HG03565 (cell line): ENCODE data around the gene BICDL1.
"Not testable (repeated sequence)": the region's sequence is repeated elsewhere in the genome, so short reads cannot be mapped to it uniquely, and the experiment has no call there.

Source experiments
- ATAC-seq: cut with Tn5 transposase; IDR thresholded peaks from one replicate; pipeline ENCODE4 v1.9.1; 2021; ENCODE audit warnings: mild to moderate bottlenecking, moderate library complexity; ENCODE audit not compliant: unreplicated experiment

The BICDL1 gene, protein sequence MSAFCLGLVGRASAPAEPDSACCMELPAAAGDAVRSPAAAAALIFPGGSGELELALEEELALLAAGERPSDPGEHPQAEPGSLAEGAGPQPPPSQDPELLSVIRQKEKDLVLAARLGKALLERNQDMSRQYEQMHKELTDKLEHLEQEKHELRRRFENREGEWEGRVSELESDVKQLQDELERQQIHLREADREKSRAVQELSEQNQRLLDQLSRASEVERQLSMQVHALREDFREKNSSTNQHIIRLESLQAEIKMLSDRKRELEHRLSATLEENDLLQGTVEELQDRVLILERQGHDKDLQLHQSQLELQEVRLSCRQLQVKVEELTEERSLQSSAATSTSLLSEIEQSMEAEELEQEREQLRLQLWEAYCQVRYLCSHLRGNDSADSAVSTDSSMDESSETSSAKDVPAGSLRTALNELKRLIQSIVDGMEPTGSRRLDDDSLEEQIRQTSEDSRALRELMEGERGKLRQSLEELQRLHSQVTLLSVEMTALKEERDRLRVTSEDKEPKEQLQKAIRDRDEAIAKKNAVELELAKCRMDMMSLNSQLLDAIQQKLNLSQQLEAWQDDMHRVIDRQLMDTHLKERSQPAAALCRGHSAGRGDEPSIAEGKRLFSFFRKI

DNA sequence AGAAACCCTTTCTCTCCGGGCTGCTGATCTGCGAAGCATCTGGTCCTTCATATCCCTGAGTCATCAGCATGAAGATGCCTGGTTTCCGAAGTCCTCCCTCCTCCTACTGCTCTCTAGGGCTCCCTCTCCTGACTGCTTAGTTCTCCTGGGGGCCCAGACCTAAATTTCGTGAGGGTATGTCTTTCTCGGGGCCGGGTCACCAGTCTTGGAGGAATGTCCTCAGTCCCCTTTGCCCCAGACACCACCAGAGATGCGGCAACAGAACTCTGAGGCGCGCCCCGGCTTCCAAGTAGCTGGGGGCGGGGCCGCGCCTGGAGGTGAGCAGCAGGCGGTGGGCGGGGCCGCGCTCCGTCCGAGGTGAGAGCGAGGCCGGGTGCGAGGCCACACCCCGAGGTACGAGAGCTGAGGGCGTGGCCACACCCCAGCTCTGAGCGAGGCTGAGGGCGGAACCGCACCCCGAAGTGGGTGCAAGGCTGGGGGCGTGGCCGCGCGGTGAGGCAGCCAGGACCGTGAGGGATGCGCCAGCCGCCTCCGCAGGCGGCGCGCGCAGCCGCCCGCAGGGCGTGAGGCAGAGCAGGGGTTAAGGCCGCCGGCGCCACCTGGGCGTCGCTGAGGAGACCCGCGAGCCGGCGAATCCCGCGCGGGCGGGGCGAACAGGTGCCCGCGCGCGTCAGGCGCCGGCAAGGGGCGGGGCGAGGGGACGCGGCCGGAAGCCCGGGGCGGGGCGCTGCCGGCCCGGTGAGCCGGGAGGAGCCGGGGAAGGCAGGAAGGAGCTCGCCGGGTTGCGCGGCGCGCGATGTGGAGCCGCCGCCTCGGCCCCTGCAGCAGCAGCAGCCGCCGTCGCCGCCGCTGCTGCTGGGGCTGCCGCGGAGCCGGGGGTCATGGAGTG, at the start of gene BICDL1:
TSS of gene BICDL1 (plus strand) at position 765 of the 889 bp plus-strand sequence. CDS start 633 bp downstream, outside the sequence.
- ATAC-seq = peak; percentile 79

DNA sequence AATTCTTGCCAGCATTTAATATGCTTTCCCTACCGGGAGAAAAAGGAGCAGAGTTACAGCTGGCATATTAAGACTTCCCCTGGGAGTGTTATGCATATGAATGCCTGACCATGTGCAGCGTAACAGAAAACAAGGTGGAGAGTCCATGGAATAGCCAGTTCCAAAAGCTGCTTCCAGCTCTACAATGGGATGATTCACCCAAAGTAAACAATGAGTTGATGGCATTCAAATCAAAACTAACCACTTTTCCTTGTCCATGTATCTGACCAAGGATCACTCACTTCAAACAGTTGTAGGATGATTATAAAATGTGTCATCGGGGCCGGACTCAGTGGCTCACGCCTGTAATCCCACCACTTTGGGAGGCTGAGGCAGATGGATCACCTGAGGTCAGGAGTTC, 48.1 kb upstream of the BICDL1 start:
- ATAC-seq = no peak

DNA sequence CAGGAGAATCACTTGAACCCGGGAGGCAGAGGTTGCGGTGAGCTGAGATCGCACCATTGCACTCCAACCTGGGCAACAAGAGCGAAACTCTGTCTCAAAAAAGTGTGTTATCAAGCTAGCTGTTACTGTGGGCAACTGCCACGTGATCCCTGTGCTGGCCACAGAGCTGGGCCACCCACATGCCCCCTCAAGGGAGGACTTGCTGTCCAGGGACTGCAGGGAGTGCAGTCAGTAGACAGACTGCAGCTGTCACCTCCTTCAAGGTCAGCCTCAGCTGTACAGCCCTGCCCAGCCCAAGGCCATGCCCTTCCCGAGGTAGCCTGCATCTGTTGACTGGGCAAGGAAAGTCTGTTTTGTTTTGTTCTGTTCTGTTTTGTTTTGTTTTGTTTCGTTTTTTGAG, 46.6 kb upstream of the BICDL1 start:
- no peak for ATAC-seq

DNA sequence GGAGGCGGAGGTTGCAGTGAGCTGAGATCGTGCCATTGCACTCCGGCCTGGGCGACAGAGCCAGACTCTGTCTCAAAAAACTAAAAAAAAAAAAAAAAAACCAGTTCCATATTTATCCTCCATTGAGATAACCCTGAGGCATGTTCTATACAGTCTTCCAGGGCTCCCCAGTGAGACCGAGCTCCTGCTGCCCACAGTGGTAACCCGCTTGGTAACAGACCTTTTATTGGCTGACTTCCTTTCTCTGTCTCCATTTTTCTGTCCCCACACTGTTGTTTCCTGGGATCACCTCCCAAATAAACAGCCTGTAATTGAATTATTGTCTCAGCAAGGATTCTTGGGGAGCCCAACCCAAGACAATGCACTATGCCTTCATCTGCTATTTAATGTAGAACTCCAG, 42.8 kb upstream of the BICDL1 start:
- no peak for ATAC-seq

DNA sequence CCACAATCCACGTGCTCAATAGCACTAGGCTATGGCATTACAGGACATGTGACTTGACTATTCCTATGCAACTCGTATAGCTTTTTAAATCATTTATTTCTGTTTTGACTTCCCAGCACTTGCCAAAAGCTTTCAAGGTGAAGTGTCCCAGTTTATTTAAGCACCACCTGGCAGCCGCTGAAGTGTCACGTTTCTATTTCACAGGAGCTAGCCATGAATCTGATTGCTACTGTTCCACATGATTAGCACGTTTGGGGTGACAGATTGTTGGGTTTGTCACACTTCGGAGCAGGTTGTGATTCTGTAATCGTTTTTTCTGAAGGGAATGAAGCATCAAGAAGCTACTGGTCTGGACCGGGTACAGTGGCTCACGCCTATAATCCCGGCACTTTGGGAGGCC, 39.9 kb upstream of the BICDL1 start:
- no peak for ATAC-seq

DNA sequence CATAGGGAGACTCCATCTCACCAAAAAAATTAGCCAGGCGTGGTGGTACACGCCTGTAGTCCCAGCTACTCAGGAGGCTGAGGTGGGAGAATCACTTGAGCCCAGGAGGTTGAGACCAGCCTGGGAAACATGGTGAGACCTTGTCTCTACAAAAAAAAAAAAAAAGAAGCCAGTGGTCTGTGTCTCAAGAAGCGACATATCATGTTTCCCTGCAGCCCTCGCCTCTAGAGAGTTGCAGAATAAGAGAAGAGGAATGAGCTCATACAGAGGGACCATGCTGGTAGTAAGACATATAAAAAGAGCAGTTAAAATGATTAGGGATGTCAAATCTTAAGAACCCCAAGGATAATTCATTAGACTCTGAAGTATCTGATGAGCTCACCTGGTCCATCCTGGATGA, 39.4 kb upstream of the BICDL1 start:
- no peak for ATAC-seq

DNA sequence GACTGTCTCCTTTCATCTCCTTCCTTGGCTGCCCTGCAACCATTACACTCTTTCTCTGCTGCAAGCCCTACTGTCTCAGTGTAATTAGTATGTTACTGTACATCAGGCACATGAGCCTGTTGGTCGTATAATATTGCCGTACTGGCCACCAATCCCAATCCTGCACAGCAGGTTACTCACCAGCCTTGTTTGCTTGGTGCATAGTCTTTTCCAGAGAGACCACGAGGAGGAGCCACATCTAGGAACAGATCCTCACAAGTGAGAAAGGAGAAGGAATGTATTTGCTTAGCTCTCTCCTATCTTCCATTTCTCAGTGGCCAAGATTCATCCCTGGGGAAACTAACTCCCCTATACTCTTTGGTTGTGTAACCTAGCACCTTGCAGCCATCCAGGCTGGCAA, 33.0 kb upstream of the BICDL1 start:
- ATAC-seq = no peak

DNA sequence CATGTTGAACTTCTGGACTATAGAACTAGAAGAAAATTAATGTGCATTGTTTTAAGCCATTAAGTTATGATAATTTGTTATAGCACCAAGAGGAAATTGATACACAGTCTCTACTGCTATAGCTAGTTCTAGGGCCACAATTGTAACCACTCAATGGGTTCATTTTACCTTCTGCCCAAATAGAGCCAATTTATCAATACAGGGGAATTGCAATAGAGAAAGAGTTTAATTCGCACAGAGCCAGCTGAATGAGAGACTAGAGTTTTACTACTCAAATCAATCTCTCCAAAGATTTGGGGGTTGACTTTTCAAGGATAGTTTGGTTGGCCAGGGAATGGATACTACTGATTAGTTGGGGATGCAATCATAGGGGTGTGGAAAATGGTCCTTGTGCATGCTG, 31.9 kb upstream of the BICDL1 start:
- no peak for ATAC-seq

DNA sequence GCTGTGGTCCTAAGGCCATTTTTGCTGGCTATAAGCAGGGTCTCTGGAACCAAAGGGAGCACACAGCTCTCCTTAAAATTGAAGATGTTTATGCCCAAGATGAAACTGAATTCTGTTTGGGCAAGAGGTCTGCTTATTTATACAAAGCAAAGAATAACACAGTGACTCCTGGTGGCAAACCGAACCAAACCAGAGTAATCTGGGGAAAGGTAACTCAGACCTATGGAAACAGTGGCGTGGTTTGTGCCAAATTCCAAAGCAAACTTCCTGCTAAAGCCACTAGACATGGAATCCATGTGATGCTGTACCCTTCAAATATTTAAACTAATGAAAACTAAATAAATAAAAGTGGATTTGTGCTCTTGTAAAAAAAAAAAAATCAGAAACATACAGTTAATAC, 29.6 kb upstream of the BICDL1 start:
- no peak for ATAC-seq

DNA sequence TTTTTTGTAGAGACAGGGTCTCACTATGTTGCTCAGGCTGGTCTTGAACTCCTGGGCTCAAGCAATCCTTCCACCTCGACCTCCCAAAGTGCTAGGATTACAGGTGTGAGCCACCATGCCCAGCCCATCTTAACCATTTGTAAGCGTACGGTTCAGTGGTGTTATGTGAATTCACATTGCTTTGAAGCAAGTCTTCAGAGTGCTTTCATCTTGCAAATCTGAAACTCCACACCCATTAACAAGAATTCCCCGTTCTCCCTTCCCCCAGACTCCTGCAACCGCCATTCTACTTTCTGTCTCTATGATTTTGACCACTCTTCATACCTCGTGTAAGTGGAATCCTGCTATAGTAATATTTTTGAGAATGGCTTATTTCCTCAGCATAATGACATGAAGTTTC, 24.9 kb upstream of the BICDL1 start:
- no peak for ATAC-seq

DNA sequence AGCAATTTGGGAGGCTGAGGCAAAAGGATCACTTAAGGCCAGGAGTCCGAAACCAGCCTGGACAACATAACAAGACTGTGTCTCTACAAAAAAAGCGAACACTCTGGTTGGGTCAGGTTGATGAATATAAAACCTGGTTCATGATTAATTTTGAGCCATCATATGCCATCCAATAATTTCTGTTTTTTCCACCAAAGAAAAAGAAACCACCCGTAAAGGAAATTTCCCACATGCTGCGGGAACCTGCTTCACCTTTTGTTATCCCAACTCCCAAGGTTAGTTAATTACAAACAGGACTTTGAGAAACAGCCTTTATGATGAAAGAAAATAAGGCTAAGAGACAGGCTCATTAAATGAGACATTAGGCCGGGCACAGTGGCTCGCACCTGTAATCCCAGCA, 24.1 kb upstream of the BICDL1 start:
- no peak for ATAC-seq

DNA sequence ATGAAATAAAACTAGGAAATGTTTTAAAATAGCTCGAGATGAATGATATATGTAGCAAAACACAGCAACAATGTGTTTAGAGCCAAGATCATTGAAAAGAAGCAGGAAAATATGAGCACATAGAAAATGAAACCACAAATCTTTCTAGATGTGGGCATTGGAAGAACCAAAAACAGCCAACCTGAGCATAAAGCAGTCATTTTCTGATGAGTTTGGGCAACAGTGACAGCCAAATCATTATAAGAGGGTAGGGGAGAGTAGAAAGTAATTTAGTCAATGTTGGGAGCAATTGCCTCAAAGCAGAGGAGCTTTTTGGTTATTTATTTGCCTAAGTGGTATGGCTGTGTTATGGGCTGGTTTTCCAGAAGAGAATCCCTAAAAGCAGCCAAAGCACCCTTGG, 8.8 kb upstream of the BICDL1 start:
- no peak for ATAC-seq

DNA sequence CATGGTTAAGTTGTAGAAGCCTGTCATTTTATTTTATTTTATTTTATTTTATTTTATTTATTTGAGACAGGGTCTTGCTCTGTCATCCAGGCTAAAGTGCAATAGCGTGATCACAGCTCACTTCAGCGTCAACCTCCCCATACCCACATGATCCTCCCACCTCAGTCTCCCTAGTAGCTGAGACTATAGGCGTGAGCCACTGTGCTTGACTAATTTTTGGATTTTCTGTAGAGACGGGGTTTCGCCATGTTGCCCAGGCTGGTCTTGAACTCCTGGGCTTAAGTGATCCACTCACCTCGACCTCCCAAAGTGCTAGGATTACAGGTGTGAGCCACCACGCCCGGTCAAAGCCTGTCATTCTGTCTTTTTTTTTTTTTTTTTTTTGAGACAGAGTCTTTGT, 8.3 kb upstream of the BICDL1 start:
- ATAC-seq = not testable (repeated sequence)

DNA sequence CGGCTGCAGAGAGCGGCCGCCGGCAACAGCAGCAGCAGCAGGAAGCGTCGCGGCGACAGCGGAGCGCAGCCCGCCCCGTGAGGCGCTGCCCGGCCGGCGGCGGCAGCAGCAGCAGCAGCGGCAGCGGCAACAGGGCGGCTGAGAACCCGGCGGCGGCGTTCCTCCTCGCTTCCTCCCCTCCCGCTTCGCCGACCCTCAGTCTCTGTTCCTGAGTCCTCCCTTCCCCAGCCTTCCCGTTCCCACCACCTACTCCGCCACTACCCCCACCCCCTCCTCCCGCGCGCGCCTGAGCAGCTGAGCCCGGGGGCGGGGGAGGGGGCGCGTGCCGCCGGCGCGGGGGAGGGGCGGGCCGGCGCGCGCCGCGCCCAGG, 310 bp downstream of the BICDL1 start:
- ATAC-seq = no peak

DNA sequence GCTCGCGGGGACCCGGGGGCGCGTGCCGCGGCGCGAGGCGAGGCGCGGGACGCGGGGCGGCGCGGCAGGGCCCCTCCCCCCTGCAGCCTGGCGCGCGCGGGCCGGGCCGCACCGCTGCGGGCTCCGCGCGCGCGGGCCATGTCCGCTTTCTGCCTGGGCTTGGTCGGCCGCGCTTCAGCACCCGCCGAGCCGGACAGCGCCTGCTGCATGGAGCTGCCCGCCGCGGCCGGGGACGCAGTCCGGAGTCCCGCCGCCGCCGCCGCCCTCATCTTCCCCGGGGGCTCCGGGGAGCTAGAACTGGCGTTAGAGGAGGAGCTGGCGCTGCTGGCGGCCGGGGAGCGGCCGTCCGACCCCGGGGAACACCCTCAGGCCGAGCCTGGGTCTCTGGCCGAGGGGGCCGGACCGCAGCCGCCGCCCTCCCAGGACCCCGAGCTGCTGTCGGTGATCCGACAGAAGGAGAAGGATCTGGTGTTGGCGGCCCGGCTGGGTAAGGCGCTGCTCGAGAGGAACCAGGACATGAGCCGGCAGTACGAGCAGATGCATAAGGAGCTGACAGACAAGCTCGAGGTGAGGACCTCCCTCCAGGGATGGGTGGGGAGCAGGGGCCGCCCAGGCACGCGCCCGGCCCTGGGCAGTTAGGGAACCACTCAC, 820 bp downstream of the BICDL1 start:
- ATAC-seq = peak; percentile 24

DNA sequence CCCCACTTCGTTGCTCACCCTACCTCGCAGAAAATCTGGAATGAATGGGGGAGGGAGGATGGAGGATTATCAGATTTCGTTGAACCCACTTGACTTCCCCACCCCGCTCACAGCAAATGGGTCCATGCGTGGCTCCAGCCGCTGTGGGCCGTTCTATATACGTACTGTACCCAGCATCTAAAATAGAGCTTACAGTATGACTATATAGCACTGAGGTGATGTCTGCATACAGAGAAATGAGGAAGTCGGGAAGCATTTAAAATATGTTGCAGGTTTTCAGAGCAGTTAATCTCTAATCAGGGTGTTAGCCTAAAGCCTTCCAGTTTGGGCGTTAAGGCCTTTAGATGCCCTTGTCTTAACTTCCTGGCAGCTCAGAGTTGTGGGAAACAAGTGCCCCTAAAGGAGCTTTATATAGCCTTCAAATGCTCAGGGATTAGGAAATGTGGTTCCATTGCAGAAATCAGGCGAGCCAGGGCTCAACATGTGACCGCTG, 1.4 kb downstream of the BICDL1 start:
- no peak for ATAC-seq

DNA sequence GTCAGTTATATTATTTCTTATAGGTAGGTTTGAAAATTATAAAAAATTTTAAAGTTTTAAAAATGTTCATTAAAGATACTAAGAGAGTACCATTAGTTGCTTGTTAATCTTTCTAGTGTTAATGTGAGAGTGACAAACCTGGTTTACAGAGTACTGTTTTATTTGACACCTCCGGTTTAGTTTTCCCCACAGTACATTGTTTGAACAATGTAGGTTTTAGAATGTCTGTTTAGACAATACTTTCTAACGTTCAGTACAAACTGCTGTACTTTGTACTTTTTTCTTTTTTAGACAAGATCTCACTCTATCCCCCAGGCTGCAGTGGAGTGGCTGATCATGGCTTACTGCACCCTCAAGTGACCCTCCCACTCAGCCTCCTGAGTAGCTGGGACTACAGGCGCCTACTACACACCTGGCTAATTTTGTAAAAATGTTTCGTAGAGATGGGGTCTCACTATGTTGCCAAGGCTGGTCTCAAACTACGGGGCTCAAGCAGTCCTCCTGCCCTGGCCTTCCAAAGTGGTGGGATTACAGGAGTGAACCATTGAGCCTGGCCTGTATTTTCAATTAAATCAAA, 3.2 kb downstream of the BICDL1 start:
- ATAC-seq = no peak

DNA sequence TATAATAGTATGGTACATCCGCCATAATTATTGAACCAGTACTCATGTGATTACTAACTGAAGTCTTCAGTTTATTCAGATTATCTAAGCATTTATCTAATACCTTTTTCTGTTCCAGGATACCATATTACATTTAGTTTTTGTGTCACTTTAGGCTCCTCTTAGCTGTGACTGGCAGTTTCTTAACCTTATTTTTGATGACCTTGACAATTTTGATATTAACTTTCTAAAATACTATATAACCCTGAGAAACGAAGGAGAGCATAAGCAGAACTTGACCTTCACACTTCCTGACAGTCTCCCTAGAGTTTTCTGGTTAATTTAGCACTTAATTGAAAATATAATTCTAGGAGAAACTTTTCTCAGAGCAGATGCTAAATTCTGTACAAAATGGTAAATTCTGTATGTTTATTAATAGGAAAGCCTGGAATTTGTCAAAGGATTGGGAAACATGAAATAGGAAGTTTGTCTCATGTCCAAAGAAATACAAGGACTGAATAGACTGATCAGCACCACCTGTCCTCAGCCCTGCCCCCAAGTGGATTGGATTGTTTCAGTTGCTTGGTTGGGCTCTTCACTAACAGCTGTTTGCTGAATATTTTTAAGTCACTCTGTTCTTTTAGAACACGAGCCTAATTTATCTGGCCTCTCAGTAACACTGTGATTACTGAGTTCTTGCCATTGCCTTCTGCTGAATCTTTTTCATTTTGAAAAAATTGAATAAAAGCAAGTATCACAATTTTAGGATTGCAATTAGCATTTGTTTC, 6.0 kb downstream of the BICDL1 start:
- ATAC-seq = no peak

DNA sequence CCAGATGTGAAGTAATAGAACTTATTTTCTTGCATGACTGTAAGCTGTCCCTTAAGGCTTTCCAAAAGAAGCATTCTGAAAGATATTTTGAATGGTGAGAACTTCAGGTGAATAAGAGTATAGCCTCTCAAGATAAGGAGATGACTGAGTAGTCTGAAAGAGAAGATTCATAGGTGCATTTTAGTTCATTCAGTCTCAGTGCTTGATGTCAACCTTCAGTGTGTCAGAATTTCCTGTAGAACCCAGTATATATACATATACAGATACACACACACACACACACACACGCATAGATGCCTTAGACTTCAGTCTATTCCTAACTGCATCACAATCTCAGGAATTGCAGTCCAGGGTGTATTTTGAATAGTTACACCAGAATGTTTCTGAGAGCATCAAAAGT, 7.4 kb downstream of the BICDL1 start:
- ATAC-seq = no peak
